ENCODE data around the gene CAMK2D. TPM values are rescaled to one million over a fixed set of nuclear protein-coding genes. Genes with fewer than 3 reads are reported as not detected.

CAMK2D gene
- total RNA-seq, 2 experiments from 2014 or later, result 62.8 to 66.1 TPM

DNA sequence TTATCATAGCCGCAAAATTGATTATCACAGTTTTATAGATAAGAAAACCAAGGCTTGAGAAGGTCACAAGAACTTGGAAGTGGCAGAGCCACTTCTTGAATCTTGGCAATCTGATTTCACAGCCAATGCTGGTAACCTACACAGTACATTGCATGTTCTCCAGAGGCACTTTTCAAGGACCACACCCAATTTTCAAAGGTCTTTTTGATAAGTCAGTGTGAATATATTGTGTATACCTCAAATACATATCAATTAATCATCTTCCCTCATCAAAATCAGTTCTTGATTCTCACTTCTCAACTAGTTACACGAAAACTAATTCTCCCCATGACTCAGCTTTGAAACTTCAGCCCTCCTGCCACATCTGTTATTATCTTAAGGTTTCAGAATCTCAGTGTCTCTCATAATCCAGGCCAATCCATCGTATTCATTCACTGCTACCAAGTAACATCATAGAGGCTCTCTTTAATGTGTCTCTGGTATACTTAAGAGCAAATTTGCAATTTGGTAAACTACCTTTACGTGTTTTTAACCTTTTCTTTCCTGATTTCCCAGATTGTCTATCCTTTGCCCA lies 16.8 kb downstream of the CAMK2D start:
- no peak overlapping the region for H3K4me3 Mint-ChIP-seq
- no peak for DNase-seq
- peaks cover 42% of the 10 kb centered on the region for H3K36me3 Mint-ChIP-seq (ENCODE audit: low read depth)
- no peaks in the 10 kb centered on the region for H3K27me3 Mint-ChIP-seq
- peak; percentile 75 for ATAC-seq
- H3K27ac Mint-ChIP-seq, result no peak overlapping the region
- H3K9me3 Mint-ChIP-seq, result no peaks in the 10 kb centered on the region
- ChIA-PET POLR2A (interaction anchor here (0.8 to 1.6 kb wide), 2 partner anchors 19 to 333 kb away, joined by 3 read pairs; no protein-coding TSS in a partner anchor), CTCF (no interaction called here)
- intact Hi-C loops (cut with micrococcal nuclease), result no loop called here
- TF ChIP-seq, protein P1, sequence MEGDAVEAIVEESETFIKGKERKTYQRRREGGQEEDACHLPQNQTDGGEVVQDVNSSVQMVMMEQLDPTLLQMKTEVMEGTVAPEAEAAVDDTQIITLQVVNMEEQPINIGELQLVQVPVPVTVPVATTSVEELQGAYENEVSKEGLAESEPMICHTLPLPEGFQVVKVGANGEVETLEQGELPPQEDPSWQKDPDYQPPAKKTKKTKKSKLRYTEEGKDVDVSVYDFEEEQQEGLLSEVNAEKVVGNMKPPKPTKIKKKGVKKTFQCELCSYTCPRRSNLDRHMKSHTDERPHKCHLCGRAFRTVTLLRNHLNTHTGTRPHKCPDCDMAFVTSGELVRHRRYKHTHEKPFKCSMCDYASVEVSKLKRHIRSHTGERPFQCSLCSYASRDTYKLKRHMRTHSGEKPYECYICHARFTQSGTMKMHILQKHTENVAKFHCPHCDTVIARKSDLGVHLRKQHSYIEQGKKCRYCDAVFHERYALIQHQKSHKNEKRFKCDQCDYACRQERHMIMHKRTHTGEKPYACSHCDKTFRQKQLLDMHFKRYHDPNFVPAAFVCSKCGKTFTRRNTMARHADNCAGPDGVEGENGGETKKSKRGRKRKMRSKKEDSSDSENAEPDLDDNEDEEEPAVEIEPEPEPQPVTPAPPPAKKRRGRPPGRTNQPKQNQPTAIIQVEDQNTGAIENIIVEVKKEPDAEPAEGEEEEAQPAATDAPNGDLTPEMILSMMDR (IDR thresholded peaks at IDR 0.05), result no peak
- H3K4me1 Mint-ChIP-seq (ENCODE audit: low read depth), result peaks cover 32% of the 10 kb centered on the region

DNA sequence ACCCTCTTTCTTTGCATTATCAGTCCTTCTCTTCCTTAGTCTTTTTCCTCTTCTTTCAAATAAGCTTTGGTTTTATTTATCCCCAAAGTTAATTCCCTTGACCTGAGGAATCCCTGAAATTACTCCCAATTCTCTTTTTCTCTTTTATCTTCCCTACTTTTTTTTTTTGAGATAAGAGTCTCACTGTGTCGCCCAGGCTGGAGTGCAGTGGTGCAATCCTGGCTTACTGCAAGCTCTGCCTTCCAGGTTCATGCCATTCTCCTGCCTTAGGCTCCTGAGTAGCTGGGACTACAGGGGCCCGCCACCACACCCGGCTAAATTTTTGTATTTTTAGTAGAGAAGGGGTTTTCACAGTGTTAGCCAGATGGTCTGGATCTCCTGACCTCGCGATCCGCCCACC lies 17.8 kb downstream of the CAMK2D start:
- Mint-ChIP-seq H3K36me3 (ENCODE audit: low read depth) (peaks cover 50% of the 10 kb centered on the region), H3K9me3 (no peaks in the 10 kb centered on the region), H3K4me3 (no peak overlapping the region), H3K27me3 (no peaks in the 10 kb centered on the region), H3K27ac (no peak overlapping the region), H3K4me1 (ENCODE audit: low read depth) (peaks cover 39% of the 10 kb centered on the region)
- ChIA-PET CTCF (no interaction called here), POLR2A (interaction anchor here (1.1 to 1.6 kb wide), 3 partner anchors 11 to 332 kb away, joined by 3 read pairs; no protein-coding TSS in a partner anchor)
- no peak for DNase-seq
- TF ChIP-seq, protein P1 (IDR thresholded peaks at IDR 0.05), result no peak
- intact Hi-C loops (cut with micrococcal nuclease), result no loop called here
- ATAC-seq, result no peak

DNA sequence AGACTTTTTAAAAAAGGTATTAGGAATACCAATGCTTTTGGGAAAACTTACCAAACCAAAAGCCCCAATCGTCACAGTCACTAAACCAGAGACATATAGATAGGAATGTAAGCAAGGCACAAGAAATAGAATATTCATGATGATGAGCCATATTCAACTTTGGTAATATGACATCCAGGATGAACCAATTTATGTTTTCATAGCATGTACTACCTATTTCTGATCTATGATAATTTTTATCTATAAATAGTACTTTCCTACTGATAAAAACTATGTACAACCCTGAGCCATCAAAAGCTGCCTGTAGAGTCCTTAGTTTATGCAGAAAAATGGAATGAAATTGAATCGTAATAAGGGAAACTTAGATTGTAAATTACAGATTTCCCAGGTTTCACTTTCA lies 18.9 kb downstream of the CAMK2D start:
- Mint-ChIP-seq H3K4me3 (no peak overlapping the region), H3K36me3 (ENCODE audit: low read depth) (peaks cover 49% of the 10 kb centered on the region), H3K27ac (no peak overlapping the region), H3K4me1 (ENCODE audit: low read depth) (peaks cover 38% of the 10 kb centered on the region), H3K27me3 (no peaks in the 10 kb centered on the region), H3K9me3 (no peaks in the 10 kb centered on the region)
- ChIA-PET POLR2A (no interaction called here), CTCF (no interaction called here)
- intact Hi-C loops (cut with micrococcal nuclease), result no loop called here
- ATAC-seq (no peak), DNase-seq (no peak)
- TF ChIP-seq, protein P1 (IDR thresholded peaks at IDR 0.05), result no peak

DNA sequence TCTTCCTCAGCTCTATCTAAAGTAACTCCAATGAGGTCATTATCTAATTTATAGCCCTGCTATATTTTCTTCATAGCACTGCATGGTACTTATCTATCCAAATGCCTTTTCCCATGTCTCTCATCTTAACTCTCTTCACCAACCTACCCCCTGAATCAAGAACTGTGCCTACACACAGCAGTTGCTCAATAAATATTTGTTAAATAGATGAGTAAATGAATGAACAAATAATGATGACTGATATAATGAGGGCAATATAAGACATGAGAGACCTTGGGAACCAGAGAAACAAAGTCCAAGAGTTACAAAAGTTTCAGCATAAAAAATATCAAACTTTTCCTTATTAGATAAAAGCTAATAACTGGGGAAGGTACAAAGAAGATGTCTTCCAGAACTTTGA lies 19.6 kb downstream of the CAMK2D start:
- DNase-seq, result no peak

DNA sequence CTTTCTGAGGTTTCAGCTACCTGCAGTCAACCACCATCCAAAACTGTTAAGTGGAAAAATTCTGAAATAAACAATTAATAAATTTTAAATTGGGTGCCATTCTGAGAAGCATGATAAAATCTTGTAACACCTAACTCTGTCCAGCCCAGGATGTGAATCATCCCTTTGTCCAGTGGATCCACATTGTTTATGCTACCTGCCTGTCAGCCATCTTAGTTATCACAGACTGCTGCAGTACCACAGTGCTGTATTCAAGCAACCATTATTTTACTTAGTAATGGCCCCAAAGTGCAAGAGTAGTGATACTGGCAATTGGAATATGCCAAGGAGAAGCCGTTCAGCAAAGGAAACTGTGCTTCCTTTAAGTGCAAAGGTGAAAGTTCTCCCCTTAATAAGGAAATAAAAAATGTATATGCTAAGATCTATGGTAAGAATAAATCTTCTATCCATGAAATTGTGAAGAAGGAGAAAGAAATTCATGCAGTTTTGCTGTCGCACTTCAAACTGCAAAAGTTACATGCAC lies 20.6 kb downstream of the CAMK2D start:
- DNase-seq, result no peak
- Mint-ChIP-seq H3K4me1 (ENCODE audit: low read depth) (peaks cover 43% of the 10 kb centered on the region), H3K27ac (no peak overlapping the region), H3K36me3 (ENCODE audit: low read depth) (peaks cover 52% of the 10 kb centered on the region), H3K27me3 (no peaks in the 10 kb centered on the region), H3K4me3 (no peak overlapping the region), H3K9me3 (no peaks in the 10 kb centered on the region)
- POLR2A ChIA-PET, result no interaction called here
- intact Hi-C loops (cut with micrococcal nuclease), result no loop called here
- CTCF ChIA-PET, result interaction anchor here (1.1 kb wide), 1 partner anchor 130 kb away, joined by 3 read pairs; no protein-coding TSS in a partner anchor
- ATAC-seq, result no peak
- TF ChIP-seq, protein P1 (IDR thresholded peaks at IDR 0.05), result no peak

More for the DNA sequence above, 19.6 kb downstream of the CAMK2D start:
- no peak overlapping the region for H3K4me3 Mint-ChIP-seq
- no peaks in the 10 kb centered on the region for H3K9me3 Mint-ChIP-seq
- intact Hi-C loops (cut with micrococcal nuclease), result no loop called here
- H3K27ac Mint-ChIP-seq, result no peak overlapping the region
- POLR2A ChIA-PET, result interaction anchor here (1.0 kb wide), 1 partner anchor 9 kb away, joined by 3 read pairs; no protein-coding TSS in a partner anchor
- no peak for ATAC-seq
- CTCF ChIA-PET, result interaction anchor here (1.1 kb wide), 1 partner anchor 131 kb away, joined by 3 read pairs; no protein-coding TSS in a partner anchor
- TF ChIP-seq, protein P1 (IDR thresholded peaks at IDR 0.05), result no peak
- H3K4me1 Mint-ChIP-seq (ENCODE audit: low read depth), result peaks cover 36% of the 10 kb centered on the region
- H3K27me3 Mint-ChIP-seq, result no peaks in the 10 kb centered on the region
- H3K36me3 Mint-ChIP-seq (ENCODE audit: low read depth), result peaks cover 47% of the 10 kb centered on the region
